Activated T-cell treated with anti-CD3 and anti-CD28 coated beads, Interleukin-2, amount 50 U/mL, for 24 hours (primary cell): ENCODE measurements around the gene RAD51B.

ENCODE experiments used
- DNase-seq: peaks from one replicate; pipeline ENCODE4 v3.0.0-alpha.2; 2020
- H3K27ac Mint-ChIP-seq: 2 replicates; pipeline ENCODE4 v1.8.0; 2020; ENCODE audit warnings: mild to moderate bottlenecking, mixed read lengths
- H3K27me3 Mint-ChIP-seq: 2 replicates; pipeline ENCODE4 v1.8.0; 2020; ENCODE audit warnings: mixed read lengths
- H3K36me3 Mint-ChIP-seq: 2 replicates; pipeline ENCODE4 v1.8.0; 2020; ENCODE audit warnings: low read depth, mixed read lengths
- H3K4me1 Mint-ChIP-seq: 2 replicates; pipeline ENCODE4 v1.8.0; 2020; ENCODE audit warnings: low read depth, mixed read lengths
- H3K4me3 Mint-ChIP-seq: 2 replicates; pipeline ENCODE4 v1.8.0; 2020; ENCODE audit warnings: mild to moderate bottlenecking, moderate library complexity, mixed read lengths
- H3K9me3 Mint-ChIP-seq: 2 replicates; pipeline ENCODE4 v1.8.0; 2020; ENCODE audit warnings: mixed read lengths

RAD51B gene

GRCh38 chr14:68598089-68598488, 778.5 kb downstream of the RAD51B start:
- Mint-ChIP-seq H3K4me3 (no peak overlapping the region), H3K27me3 (no peaks in the 10 kb centered on the region), H3K27ac (no peak overlapping the region), H3K36me3 (no peaks in the 10 kb centered on the region), H3K4me1 (peaks cover 13% of the 10 kb centered on the region), H3K9me3 (no peaks in the 10 kb centered on the region)
- DNase-seq: no peak

GRCh38 chr14:68598621-68599447, 779.3 kb downstream of the RAD51B start:
- Mint-ChIP-seq H3K4me3 (no peak overlapping the region), H3K36me3 (no peaks in the 10 kb centered on the region)

DNA sequence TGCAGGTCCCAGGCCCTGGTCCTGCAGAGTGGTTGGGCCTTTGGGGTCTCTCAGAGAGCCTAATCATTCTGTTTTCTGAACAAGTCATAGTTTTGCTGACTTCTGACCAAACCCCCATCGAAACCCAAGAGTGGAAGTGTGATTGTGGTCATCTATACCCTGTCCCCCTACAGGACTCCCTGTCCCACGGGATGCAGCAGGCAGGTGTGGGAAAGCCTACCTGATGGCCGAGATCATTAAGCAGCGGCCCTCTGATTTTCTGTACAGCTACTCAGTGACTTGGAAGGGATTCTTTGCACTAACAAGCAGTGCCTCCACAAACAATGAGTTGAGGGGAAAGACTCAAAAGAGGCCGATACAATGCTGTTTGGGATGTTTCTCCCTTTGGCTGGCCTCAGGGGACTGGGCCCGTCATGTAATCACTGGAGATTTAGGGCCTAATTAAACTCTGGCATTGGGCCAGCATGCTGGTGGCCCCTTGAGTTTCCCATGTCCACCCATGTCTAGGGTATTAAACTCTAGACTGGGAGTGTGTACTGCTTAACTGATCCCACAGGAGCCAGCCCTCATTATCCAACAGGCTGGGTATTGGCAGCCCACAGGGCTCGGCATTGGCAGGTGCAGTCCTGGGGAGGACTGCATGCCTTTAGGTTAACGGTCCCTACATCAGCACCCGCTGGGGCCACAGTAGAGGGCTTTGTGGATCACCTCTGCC, 780.5 kb downstream of the RAD51B start:
- no peak overlapping the region for H3K27ac Mint-ChIP-seq
- no peaks in the 10 kb centered on the region for H3K36me3 Mint-ChIP-seq
- H3K4me1 Mint-ChIP-seq: no peaks in the 10 kb centered on the region
- H3K9me3 Mint-ChIP-seq: no peaks in the 10 kb centered on the region
- H3K4me3 Mint-ChIP-seq: no peak overlapping the region
- H3K27me3 Mint-ChIP-seq: no peaks in the 10 kb centered on the region
- no peak for DNase-seq

More at GRCh38 chr14:68598621-68599447, 779.3 kb downstream of the RAD51B start:
- no peak for DNase-seq
- no peaks in the 10 kb centered on the region for H3K27me3 Mint-ChIP-seq
- no peaks in the 10 kb centered on the region for H3K9me3 Mint-ChIP-seq
- H3K4me1 Mint-ChIP-seq: peaks cover 7% of the 10 kb centered on the region
- H3K27ac Mint-ChIP-seq: no peak overlapping the region

DNA sequence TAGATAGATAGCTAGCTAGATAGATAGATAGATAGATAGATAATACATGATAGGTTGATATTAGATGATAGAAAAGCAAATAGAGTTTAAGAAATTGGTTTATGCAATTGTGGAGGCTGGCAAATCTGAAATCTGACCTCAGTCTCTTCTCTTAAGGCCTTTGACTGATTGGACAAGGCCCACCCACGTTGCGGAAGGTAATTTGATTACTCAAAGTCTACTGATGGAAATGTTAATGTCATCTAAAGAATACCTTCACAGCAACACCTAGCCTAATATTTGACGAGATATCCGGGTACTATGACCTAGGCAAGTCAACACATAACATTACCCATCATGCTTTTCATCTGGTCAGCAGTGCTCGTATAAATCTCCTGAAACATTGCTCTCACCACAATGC, 782.9 kb downstream of the RAD51B start:
- H3K9me3 Mint-ChIP-seq: peaks cover 5% of the 10 kb centered on the region
- peaks cover 8% of the 10 kb centered on the region for H3K4me1 Mint-ChIP-seq
- no peaks in the 10 kb centered on the region for H3K36me3 Mint-ChIP-seq
- DNase-seq: no peak
- no peak overlapping the region for H3K27ac Mint-ChIP-seq
- H3K27me3 Mint-ChIP-seq: no peaks in the 10 kb centered on the region
- H3K4me3 Mint-ChIP-seq: no peak overlapping the region

- Mint-ChIP-seq H3K4me3 (no peak overlapping the region), H3K27me3 (no peaks in the 10 kb centered on the region), H3K4me1 (peaks cover 15% of the 10 kb centered on the region), H3K9me3 (peaks cover 5% of the 10 kb centered on the region), H3K36me3 (no peaks in the 10 kb centered on the region), H3K27ac (no peak overlapping the region)
- no peak for DNase-seq
Observed at GRCh38 chr14:68603533-68604360, 784.2 kb downstream of the RAD51B start.

- H3K4me3 Mint-ChIP-seq: no peak overlapping the region
- H3K4me1 Mint-ChIP-seq: peaks cover 17% of the 10 kb centered on the region
- peaks cover 5% of the 10 kb centered on the region for H3K9me3 Mint-ChIP-seq
- H3K27me3 Mint-ChIP-seq: no peaks in the 10 kb centered on the region
- H3K27ac Mint-ChIP-seq: no peak overlapping the region
- no peak for DNase-seq
- no peaks in the 10 kb centered on the region for H3K36me3 Mint-ChIP-seq
Observed at GRCh38 chr14:68604361-68604730, 784.8 kb downstream of the RAD51B start.

GRCh38 chr14:68604822-68605221, 785.2 kb downstream of the RAD51B start:
- H3K36me3 Mint-ChIP-seq: no peaks in the 10 kb centered on the region

GRCh38 chr14:68606176-68606575, 786.6 kb downstream of the RAD51B start:
- H3K4me1 Mint-ChIP-seq: peaks cover 17% of the 10 kb centered on the region
- H3K36me3 Mint-ChIP-seq: no peaks in the 10 kb centered on the region
- peaks cover 5% of the 10 kb centered on the region for H3K9me3 Mint-ChIP-seq
- H3K27ac Mint-ChIP-seq: no peak overlapping the region
- H3K4me3 Mint-ChIP-seq: no peak overlapping the region
- no peak for DNase-seq
- H3K27me3 Mint-ChIP-seq: no peaks in the 10 kb centered on the region

More at GRCh38 chr14:68604822-68605221, 785.2 kb downstream of the RAD51B start:
- DNase-seq: no peak
- Mint-ChIP-seq H3K9me3 (peaks cover 5% of the 10 kb centered on the region), H3K27ac (no peak overlapping the region), H3K27me3 (no peaks in the 10 kb centered on the region), H3K4me1 (peaks cover 17% of the 10 kb centered on the region), H3K4me3 (no peak overlapping the region)

- Mint-ChIP-seq H3K4me1 (peaks cover 17% of the 10 kb centered on the region), H3K9me3 (peaks cover 5% of the 10 kb centered on the region), H3K36me3 (no peaks in the 10 kb centered on the region), H3K27ac (no peak overlapping the region), H3K27me3 (no peaks in the 10 kb centered on the region), H3K4me3 (no peak overlapping the region)
- no peak for DNase-seq
Observed at GRCh38 chr14:68606644-68607043, 787.1 kb downstream of the RAD51B start.

DNA sequence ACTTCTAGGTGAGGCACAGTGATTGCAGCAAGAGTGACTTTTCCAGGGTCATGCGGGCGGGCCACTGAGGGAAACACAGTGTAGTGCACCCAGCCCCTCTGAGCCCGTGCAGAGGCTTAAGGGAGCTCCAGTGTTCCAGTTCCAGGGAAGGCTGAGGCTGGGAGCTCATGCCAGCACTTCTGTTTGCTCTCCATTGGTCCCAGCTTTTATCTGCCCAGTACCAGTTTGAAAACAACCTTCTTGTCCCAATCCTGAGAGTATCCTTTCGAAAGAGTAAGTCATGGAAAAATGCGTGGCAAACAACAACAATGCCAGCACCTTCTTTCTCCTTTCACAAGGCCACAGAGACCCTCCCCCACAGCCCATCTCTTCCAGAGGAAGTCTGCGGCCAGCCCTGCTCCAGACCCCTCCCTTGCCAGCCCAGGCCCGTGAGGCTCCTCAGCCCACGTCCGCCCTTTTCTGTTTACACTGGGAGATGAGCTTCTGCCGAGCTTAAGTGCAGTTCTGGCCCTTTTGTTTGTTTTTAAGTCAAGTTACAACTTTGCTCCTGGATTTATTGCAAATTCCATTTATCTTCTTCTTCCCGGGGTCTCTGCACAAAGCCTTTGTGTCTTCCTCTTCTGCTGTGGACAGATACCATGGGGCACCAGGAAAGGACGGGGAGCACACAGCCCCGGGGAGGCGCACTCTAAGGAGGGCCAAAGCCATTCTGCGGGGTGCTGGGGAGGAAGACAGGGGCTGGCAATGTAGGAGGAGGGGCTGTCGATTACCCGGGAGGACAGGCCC, 787.7 kb downstream of the RAD51B start:
- Mint-ChIP-seq H3K36me3 (no peaks in the 10 kb centered on the region), H3K4me1 (peaks cover 17% of the 10 kb centered on the region), H3K27me3 (no peaks in the 10 kb centered on the region), H3K9me3 (peaks cover 5% of the 10 kb centered on the region), H3K27ac (no peak overlapping the region), H3K4me3 (no peak overlapping the region)
- DNase-seq: no peak

GRCh38 chr14:68607867-68608573, 788.4 kb downstream of the RAD51B start:
- Mint-ChIP-seq H3K9me3 (peaks cover 5% of the 10 kb centered on the region), H3K4me1 (peaks cover 17% of the 10 kb centered on the region), H3K4me3 (no peak overlapping the region), H3K27me3 (no peaks in the 10 kb centered on the region), H3K27ac (peak overlapping the region; percentile 19), H3K36me3 (no peaks in the 10 kb centered on the region)
- DNase-seq: no peak

DNA sequence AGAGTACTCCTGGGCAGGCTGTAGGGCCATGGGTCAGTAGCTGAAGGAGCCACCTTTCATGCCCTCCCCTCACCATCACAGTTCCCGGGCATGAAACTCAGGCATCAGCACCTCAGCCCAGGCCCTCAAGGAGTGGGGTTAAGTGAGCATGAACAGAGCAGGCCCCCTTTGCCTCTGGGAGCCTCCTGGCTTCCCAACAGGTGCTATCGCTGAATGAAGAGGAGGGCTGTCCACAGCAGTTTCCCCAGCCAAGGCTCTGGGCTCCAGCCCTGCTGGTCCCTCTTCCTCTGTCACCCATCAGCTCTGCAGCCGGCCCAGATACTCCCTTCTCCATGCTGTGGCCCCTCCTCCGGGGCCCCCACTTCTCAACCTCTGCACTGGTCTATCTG, 789.0 kb downstream of the RAD51B start:
- no peaks in the 10 kb centered on the region for H3K36me3 Mint-ChIP-seq
- no peak for DNase-seq
- peaks cover 5% of the 10 kb centered on the region for H3K9me3 Mint-ChIP-seq
- H3K27me3 Mint-ChIP-seq: no peaks in the 10 kb centered on the region
- H3K27ac Mint-ChIP-seq: no peak overlapping the region
- no peak overlapping the region for H3K4me3 Mint-ChIP-seq
- peaks cover 17% of the 10 kb centered on the region for H3K4me1 Mint-ChIP-seq

- H3K4me3 Mint-ChIP-seq: no peak overlapping the region
- no peaks in the 10 kb centered on the region for H3K27me3 Mint-ChIP-seq
- H3K27ac Mint-ChIP-seq: no peak overlapping the region
- H3K9me3 Mint-ChIP-seq: peaks cover 9% of the 10 kb centered on the region
- H3K4me1 Mint-ChIP-seq: peaks cover 17% of the 10 kb centered on the region
- DNase-seq: no peak
- H3K36me3 Mint-ChIP-seq: peaks cover 4% of the 10 kb centered on the region
Observed at GRCh38 chr14:68609012-68609411, 789.4 kb downstream of the RAD51B start.
